ENCODE data around the gene HPGD. TPM values are rescaled to one million over a fixed set of nuclear protein-coding genes. Genes with fewer than 3 reads are reported as not detected.

HPGD gene
- total RNA-seq, 4 donors from 2014 or later, result 23.0 to 179 (median 45.4) TPM

DNA sequence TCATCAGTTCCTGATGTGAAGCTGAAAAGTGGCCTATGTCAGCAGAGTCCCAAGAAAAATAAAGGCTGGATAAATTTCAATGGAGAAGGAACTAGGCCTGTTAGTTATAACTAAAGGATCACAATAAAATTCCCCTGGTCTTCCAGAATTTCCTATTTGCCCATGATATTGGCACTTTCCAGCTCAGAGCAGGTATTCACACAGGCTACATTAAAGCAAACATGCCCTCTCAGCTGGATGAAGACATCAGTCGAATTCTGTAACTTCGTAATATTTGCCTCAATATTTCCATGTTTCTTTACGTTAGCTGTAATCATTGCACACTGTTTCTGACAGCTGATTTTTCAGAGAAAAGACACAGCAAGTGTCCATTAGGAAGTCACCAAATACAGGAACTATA is 9.5 kb downstream of the HPGD start:
- Histone ChIP-seq H3K36me3 (peaks cover 0 to 27% (median 0%) of the 10 kb centered on the region in 3 donors), H3K9me3 (no peaks in the 10 kb centered on the region), H3K27me3 (no peaks in the 10 kb centered on the region), H3K4me3 (no peak overlapping the region), H3K4me1 (peaks cover 0 to 18% (median 0%) of the 10 kb centered on the region in 3 donors), H3K27ac (no peak overlapping the region)
- no peak for DNase-seq
- 54 to 56% methylated on average over 3 of the region's 3 CpGs for WGBS, 2 donors
- intact Hi-C loops (cut with DNase I), result no loop called here
- TF ChIP-seq CTCF (IDR thresholded peaks at IDR 0.05), result no peak
- no peak for TF ChIP-seq POLR2A (IDR thresholded peaks at IDR 0.05)

- 35 to 45% methylated on average over 4 of the region's 4 CpGs for WGBS, 2 donors
- peak overlapping the region in 1 of 4 donors; percentile 9 for H3K27ac ChIP-seq
- H3K4me1 ChIP-seq, result peaks cover 0 to 41% (median 3%) of the 10 kb centered on the region in 3 donors
- no peaks in the 10 kb centered on the region for H3K27me3 ChIP-seq
- no peak overlapping the region for H3K4me3 ChIP-seq
- DNase-seq, result no peak
- H3K9me3 ChIP-seq, result no peaks in the 10 kb centered on the region
- TF ChIP-seq CTCF (IDR thresholded peaks at IDR 0.05) (no peak), POLR2A (IDR thresholded peaks at IDR 0.05) (no peak)
- intact Hi-C loops (cut with DNase I), result no loop called here
- peaks cover 0 to 39% (median 0%) of the 10 kb centered on the region in 3 donors for H3K36me3 ChIP-seq
Measured at GRCh38 chr4:174505892-174506291, 16.4 kb downstream of the HPGD start.

- Histone ChIP-seq H3K4me1 (peaks cover 0 to 41% (median 3%) of the 10 kb centered on the region in 3 donors), H3K4me3 (no peak overlapping the region), H3K27me3 (no peaks in the 10 kb centered on the region), H3K27ac (peak overlapping the region in 1 of 4 donors; percentile 2), H3K9me3 (no peaks in the 10 kb centered on the region), H3K36me3 (peaks cover 0 to 39% (median 0%) of the 10 kb centered on the region in 3 donors)
- intact Hi-C loops (cut with DNase I), result no loop called here
- TF ChIP-seq POLR2A (IDR thresholded peaks at IDR 0.05), result no peak
- TF ChIP-seq CTCF (IDR thresholded peaks at IDR 0.05), result no peak
- DNase-seq, result no peak
- WGBS, 2 donors, result 63 to 68% methylated on average over 3 of the region's 3 CpGs
Measured at GRCh38 chr4:174505007-174505406, 17.3 kb downstream of the HPGD start.

GRCh38 chr4:174503079-174503715 is 19.1 kb downstream of the HPGD start:
- TF ChIP-seq CTCF (IDR thresholded peaks at IDR 0.05) (no peak), POLR2A (IDR thresholded peaks at IDR 0.05) (no peak)
- H3K4me3 ChIP-seq, result no peak overlapping the region
- no peaks in the 10 kb centered on the region for H3K9me3 ChIP-seq
- DNase-seq, result no peak
- H3K27me3 ChIP-seq, result no peaks in the 10 kb centered on the region
- H3K27ac ChIP-seq, result peak overlapping the region in 3 of 4 donors; percentile 49 to 72 (median 71)
- peaks cover 0 to 36% (median 0%) of the 10 kb centered on the region in 3 donors for H3K36me3 ChIP-seq
- peaks cover 0 to 39% (median 3%) of the 10 kb centered on the region in 3 donors for H3K4me1 ChIP-seq
- intact Hi-C loops (cut with DNase I), result no loop called here
- 52 to 62% methylated on average over 3 of the region's 3 CpGs for WGBS, 2 donors

- WGBS, 2 donors, result 68 to 72% methylated on average over 3 of the region's 3 CpGs
- Histone ChIP-seq H3K27me3 (no peaks in the 10 kb centered on the region), H3K4me1 (peaks cover 0 to 30% (median 5%) of the 10 kb centered on the region in 3 donors), H3K36me3 (peaks cover 0 to 40% (median 0%) of the 10 kb centered on the region in 3 donors), H3K27ac (peak overlapping the region in 2 of 4 donors; percentile 9 to 22), H3K4me3 (no peak overlapping the region), H3K9me3 (no peaks in the 10 kb centered on the region)
- TF ChIP-seq CTCF (IDR thresholded peaks at IDR 0.05), result no peak
- no peak for TF ChIP-seq POLR2A (IDR thresholded peaks at IDR 0.05)
- no peak for DNase-seq
- intact Hi-C loops (cut with DNase I), result no loop called here
Measured at GRCh38 chr4:174496631-174497432, 25.5 kb downstream of the HPGD start.

Measured in esophagus squamous epithelium (tissue), 5 donors.